ENCODE measurements around the gene TNS3.

The TNS3 gene

DNA sequence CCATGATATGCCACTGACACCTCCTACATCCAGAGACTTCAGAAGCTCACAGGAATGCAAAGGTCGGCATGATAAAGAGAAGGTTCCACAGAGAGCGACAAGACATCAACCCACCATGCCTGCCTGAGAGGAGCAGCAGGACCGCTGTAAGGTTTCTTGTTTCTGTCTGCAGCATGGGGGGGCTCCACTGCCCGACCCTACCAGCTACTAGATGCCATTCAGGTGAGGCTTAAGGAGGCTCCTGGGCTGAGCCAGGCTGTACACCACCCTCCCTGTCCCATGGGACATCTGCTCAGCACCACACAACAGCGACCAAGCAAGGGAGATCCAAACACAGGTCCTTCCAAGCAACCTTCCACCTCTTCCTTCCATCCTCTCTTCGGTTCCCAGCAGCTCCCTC, 234.6 kb downstream of the TNS3 start:
- no peak for DNase-seq (ENCODE audit: low spot score)

DNA sequence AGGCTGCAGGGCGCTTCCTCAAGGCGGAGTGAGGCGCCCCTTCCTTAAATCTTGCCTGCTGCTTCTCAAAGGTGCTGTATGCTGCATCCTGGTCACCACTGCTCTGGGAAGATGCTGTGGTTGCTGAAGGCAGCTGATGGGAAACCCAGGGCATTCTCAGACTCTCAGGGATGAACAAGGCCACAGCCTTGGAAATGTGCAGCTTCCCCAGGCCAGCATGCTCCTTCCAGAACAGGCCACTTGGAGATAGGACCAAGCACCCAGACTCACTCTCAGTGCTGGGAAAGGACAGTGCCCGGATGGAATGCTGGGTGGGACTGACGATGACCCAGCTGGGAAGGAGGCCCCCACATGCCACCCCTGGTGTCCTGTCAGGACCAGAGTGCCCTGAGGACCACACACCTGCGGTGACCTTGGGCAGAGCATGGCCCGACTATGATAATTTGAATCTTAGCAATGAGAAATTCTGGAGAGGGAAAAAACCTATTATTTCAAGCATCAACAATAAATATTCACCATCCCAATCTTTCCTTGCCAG, 235.5 kb downstream of the TNS3 start:
- no peak for DNase-seq (ENCODE audit: low spot score)

DNA sequence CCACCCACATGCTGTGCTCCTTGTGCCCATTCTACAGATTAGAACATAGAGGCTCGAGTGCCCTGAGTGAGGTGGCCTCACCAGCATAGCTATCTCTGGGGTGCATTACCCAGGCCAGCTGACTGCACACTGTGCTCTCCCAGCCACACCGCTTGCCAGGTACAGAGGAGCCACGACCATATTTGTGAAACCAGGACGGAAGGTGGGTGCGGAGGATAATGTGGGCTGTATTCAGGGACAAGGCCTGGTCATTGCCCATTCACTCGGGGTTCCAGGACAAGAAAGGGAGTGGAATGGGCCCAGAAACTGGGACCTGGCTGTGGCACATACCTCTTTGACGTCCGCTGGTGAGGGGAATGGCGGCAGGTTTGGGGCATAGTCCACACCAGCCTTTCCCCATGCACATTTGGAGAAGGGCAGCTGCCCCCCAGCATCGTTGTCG, 236.0 kb downstream of the TNS3 start:
- no peak for DNase-seq (ENCODE audit: low spot score)

DNA sequence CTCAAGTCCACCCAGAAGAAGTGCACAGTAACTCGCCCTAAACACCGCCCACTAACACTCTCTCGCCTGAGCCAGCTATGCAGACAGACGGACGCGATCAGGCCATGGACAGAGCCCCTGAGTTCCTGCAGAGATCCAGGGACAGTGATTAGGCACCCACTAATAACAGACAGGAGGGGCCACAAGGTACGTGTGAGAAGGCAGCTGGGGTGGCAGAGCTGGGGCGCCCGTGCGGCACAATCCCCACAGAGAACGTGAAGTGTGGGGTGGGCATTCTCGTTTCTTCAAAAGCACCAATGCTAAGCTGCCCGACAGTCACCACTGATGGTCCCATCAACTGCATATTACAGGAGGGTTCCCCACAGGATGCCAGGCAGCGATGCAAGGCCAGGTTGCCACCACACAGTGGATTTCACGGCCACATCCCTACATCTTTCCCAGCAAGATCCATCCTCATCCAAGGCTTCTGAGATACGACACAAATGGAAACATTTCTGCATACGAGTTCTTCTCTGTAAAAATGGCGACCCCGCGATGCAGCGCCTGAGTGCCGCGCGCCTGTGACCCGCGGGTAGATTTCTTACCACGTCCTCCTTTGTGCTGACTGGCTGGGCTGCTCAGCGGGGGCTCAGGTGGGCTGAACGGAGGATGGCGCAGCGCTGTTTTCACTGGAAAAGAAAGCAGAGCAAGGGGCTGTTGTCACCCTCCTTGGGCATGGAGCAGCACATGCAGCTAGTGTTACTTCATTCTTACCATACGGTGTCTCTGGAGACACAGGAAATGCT, 237.5 kb downstream of the TNS3 start:
- DNase-seq (ENCODE audit: low spot score) = no peak

DNA sequence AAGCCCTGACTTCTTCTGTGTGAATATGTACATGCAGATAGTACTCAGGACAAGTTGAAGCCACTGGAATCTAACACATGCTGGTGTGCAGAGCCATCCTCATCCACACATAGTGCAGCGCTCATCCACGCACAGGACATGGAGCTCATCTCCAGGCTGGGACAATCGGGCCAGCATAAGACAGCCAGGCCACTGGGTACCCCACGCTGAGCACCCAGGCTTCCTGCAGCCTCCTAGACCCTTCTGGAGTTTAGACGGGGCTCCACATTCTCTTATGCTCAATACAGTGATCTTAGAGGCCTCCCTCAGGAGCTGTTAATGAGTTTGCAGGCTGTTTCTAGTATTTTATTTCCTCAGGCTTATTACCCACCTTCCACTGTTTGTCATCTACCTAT, 238.9 kb downstream of the TNS3 start:
- no peak for DNase-seq (ENCODE audit: low spot score)

DNA sequence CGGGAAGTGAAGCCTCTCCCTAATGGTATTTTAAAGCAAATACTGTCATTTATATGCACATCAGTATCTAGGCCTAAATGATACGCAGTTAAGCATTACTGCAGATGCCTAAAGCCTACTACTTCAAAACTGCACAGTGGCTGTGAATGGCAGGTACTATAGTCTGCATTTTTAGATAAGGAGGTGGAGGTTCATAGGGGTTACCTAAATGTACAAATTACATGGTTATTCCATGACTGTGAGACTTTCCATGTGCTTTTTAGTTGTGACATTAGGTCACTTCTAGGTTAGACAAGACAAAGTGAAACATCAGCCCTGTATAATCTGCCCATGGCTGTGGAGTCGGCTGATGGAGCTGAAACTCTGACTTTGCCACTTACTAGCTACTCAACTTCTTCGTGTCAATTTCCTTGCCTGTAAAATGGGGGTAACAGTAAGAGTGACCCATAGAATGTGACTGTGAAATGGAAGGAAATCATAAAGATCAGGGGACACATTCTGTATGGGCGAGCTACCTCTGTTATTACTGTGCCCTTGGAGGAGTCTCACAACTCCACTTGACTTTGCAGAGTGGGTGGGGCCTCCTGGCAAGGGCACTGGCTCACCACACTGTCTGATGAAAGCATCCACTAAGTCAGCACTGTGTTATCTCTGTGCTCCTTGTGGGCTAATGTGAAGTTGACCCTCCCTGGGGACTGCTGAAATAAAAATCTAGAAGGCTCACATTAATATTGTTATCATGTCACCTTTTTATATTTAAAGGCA, 239.4 kb downstream of the TNS3 start:
- no peak for DNase-seq (ENCODE audit: low spot score)

DNA sequence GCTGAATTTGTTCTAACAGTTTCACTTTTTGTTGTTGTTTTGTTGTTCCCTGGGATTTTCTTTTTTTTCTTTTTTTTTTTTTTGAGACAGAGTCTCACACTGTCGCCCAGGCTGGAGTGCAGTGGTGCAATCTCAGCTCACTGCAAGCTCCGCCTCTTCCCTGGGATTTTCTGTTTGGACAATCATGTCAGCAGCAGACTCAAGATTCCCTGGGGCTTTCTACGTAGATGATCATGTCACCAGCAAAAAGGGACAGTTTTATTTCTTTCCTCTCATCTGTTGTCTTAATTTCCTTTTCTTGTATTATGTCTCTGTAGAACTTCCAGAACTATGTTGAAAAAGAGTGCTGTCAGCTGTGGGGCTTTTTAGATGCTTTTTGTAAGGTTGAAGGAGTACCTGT, 241.4 kb downstream of the TNS3 start:
- DNase-seq (ENCODE audit: low spot score) = no peak

DNA sequence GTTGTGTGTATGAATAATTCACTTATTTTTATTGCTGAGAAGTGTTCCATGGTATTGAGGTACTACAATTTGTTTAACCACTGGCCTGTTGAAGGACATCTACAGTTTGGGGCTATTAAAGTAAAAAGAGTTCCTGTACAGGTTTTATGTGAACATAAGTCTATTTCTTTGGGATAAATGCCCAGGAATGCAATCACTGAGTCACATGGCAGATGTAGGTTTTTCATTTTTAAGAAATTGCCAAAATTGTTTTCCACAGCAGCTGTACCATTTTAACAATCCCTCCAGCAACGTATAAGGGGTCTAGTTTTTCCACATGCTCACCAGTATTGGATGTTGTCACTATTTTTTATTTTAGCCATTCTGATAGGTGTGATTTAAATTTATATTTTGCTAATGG, 243.9 kb downstream of the TNS3 start:
- no peak for DNase-seq (ENCODE audit: low spot score)

DNA sequence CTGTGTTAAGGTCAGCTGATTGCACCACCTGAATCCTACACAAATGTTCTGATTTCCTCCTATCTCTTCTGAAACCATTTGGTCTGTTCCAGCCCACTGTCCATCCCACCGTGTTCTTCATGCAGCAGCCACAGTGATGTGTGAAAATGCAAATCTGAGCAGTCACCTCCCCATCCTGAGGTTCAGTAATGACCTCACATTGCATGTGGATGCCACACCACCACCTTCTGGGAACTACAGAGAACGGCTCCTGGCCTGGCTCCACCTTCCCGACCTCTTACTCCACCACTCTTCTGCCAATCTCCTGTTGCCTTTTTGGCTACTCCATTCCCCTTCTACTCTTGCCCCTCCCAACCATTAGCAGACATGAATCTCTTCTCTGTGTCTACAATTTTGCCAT, 244.4 kb downstream of the TNS3 start:
- DNase-seq (ENCODE audit: low spot score) = no peak

DNA sequence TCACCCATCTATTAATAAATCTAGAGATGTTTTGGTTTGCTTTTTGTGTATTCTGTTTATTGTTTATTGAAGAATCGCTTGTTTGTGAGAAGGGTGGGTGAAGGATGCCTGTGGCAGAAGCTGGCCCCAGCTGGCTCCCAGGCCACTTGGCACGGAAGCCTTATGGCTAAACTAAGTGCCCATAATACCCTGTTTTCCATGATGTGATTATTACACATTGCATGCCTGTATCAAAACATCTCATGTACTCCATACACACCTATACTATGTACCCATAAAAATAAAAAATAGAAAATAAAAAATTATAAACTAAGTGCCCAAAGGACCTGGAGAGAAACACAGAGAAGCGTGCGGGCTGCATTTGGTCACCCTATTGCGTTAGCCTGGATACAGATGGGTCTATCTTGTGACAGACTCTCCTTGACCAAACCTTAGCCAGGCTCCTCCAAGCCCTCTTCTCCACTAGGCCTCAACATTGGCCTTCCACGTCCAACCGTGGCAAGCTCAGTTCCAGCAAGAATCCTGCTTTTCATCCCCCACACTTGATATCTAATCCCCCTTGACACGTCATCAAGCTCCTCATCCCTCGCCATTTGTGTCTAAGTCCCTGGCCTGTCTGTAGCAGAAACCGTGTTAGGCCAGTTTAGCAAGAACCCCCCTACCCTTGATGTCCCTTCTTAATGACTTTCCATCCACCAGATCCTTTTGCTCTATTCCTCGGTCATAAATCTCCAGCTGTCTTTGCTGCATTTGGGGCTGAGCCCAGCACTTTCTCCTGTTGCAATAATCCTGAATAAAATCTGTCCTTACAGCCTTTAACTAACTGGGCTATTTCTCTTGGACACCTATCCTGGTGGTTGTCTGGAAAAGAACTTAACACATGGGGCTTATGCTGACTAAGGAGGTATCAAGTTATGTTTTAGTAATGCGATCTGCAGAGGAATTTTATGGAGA, 245.2 kb downstream of the TNS3 start:
- DNase-seq (ENCODE audit: low spot score) = no peak

DNA sequence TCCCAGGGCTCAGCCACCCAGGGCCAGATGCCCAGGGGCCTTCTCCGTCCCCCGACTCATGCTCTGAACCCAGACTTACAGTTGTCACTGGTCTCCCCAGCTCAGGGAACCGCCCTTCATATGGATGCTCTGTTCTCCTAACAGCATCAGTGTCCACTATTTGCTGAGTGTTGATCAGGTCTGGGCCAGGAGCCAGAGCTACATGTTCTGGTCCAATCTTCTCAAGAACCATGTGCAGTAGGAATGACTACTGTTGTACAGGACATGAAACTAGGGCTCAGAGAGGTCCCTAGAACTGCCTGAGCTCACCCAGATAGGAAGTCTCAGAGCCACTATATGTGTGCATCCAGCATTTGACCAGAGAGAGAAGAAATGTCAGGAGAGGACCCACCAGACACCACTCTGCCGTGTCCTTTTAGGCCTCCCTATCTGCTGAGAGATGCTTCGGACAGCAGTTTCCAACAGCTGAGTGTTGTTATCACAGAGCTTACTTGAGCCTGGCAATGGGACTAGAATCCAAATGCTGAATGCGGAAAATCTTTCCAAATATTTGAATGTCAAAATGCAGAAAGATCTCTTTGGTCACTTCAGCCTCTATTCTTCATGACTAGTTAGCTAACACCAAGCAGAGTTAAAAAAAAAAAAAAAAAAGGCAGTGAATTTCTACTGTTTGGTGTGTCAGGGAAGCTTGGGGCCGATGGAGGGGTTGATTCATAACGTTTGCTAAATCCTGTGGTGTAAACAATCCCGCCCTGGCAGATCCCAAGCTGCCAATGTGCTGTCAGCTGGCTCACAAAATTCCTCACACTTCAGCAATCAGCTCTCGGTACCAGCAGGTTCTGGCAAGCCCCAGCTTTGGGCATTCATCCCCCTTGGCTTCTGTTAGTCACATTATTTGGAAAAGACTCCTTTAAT, 246.1 kb downstream of the TNS3 start:
- DNase-seq (ENCODE audit: low spot score) = no peak

DNA sequence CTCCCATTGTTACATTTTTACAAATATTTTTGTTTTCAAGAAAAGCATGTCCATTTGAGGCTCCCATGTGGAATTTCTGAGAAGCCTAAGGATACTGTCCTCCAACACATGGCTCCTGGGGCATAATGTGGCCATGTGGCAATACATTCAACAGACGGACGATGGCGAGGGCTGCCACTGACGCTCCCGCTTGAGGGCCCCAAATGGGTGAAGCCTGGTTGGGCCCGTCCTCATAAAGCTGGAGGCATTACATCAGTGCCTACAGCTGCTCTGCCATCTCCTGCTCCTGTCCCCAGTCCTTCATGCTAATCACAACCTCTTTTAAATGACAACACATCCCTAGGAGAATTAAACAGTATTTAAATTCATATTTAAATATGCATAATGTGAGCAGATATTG, 246.8 kb downstream of the TNS3 start:
- no peak for DNase-seq (ENCODE audit: low spot score)

DNA sequence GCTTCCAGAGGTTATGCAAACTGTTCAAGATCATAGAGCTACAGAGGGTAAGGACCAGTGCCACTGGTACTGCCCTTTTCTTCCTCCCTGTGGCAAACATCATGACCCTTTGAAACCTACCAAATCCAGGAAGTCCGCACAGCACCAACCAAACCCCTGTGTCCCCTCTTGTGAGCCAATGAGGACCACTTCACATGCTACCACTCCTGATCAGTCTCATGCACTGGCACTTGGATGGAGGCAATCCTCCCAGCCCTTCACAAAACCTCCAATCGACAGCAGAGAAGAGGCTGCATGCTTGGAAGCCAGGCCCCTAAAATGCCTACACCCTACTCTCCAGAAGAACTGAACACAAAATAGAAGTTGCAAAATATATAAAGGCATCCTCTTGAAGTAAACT, 248.0 kb downstream of the TNS3 start:
- no peak for DNase-seq (ENCODE audit: low spot score)

DNA sequence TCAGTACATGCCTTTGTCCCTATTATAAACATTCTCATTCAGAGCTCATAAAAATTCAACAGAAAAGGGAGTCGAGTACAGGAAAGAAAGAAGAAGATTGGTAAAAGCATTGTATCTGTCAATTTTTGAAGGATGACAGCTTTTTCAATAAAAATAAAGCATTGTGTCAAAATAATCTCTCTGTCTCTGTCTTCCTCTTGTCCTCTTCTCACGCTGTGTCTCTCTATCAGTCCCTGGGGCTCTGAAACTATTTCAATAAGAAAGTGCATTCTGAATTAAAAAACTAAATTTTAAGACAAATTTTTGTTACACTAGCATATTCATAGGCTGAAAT, 248.4 kb downstream of the TNS3 start:
- no peak for DNase-seq (ENCODE audit: low spot score)

DNA sequence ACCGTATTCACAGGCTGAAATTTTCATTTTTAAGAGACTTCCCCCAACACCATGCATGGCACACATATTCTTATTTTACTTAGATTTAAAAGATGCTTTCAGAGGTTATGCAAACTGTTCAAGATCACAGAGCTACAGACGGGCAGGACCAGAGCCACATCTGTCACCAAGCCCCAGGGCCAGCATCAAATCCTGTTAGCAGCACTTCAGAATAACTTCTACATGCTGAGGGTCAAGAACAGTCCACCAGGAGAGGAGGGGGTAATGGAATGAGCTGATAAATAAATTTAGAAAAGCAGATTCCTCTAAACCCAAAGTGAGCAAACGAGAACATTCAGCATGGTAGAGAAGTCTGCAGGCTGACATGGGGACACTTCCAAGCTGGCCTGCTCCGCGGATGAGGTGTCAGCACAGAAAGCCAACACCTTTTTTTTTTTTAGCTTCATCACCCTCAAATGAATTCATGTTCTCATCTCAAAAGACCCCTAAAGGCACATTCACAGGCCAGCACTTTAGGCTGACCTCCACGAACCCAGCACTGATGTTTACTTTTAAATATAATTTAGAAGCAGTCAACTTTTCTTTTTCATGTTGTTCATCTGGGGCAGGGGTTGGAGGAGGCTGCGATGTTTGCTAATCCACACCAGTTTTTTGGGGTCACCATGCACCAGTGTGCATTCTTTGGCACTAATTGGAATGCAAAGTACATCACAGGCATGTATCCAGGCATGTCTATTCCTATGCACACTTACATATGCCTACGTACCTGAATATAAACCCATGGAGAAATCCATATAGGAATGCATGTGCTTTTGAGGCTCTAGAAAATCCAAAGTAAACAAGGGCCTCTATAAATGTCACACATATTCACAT, 249.0 kb downstream of the TNS3 start:
- no peak for DNase-seq (ENCODE audit: low spot score)

DNA sequence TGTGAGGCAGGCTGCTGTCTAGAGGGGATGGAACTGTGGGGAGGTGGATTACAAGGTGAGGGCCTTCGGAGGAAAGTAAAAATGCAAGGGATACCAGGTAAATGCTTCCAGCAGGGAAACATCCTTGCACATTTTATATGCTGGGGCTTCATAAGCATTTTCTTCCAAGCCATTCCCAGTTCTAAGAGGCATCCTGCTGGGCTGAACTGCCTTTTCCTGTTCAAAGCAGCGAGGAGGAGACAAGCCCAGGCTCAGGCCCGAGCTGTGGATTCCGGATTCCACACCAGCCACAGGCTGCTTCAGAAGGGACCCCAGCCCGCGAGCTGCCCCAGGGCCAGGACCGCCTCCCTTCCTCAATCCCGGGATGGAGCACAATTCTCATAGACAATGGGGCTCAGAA, 249.7 kb downstream of the TNS3 start:
- no peak for DNase-seq (ENCODE audit: low spot score)

DNA sequence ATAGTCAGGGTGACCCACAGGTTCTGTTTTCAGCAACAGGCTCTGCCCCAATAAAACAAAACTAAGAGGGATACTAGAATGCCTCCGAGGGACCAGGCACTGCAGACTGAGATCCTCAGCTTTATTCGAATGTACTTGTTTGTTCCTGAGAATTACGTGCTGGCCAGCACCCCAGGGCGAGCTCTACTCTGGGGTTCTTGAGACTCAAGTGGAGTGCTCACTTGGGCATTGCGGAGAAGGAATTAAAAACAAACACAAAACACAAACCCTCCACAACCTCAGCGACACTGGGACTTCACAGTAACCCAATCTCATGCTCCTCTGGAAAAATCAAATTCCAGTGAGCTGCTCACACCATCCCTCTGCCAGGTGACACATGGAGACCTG, 250.7 kb downstream of the TNS3 start:
- DNase-seq (ENCODE audit: low spot score) = no peak

DNA sequence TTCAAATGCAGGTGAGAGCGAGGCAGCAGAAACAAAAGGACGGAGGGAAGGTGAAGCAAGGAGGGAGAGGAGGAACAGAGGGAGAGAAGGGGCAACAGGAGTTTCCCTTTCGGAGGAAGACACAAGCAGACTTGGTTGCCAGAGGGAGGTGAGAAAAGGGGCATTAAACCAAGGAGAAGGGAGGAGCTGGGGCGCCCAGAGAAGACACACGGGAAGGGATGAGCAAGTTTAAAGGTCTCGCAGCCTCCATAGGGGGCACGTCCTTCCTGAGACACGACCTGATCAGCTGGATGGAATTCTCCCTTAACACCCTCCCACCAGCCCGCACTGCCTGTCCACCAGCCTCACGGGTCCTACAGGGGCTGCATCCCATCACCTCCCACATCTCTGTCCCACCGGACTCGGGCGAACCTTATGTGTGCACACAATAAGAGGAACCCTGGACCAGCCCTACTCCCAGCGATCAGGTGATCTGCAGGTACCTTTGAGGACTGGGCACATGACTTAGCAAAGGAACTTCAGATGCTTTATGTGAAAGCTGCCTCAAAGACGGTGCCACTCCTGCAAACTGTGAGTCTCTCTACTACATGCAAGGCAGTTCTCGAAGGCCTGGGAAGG, 251.2 kb downstream of the TNS3 start:
- no peak for DNase-seq (ENCODE audit: low spot score)

DNA sequence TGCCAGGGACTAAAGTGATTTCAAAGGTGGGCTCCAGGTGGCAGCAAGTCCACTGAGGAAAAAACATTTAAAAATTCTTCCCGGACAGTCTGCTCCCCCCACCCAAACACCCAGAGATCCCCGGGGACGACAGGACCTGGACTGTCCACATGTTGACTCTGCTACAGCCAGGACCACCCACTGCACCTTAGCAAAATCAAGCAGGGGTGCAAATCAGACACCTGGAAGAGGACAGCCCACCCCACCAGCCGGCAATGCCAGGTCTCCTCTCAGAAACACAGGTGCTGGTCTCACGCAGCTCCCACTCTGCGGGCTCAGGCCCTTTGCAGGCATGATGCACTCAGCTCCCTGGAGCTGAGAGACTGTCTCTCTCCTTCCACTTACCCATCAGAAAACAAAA, 251.9 kb downstream of the TNS3 start:
- no peak for DNase-seq (ENCODE audit: low spot score)

Data from kidney capillary endothelial cell (primary cell).